ENCODE results near the gene SRGAP1. TPM values are rescaled to one million over a fixed set of nuclear protein-coding genes. Genes with fewer than 3 reads are reported as not detected.

Gene SRGAP1
- total RNA-seq, 6 experiments from 2014 or later: 1.3 to 5.0 (median 3.0) TPM

GRCh38 chr12:63919756-63920155 is 75.3 kb downstream of the SRGAP1 start:
- DNase-seq: no peak
- H3K4me1 ChIP-seq: peaks cover 0 to 6% (median 2%) of the 10 kb centered on the region in 4 donors
- TF ChIP-seq POLR2A (IDR thresholded peaks at IDR 0.05) (no peak), CTCF (IDR thresholded peaks at IDR 0.05) (no peak)
- H3K36me3 ChIP-seq: no peaks in the 10 kb centered on the region
- no peak overlapping the region for H3K4me3 ChIP-seq
- H3K27me3 ChIP-seq: no peaks in the 10 kb centered on the region
- intact Hi-C loops (cut with DNase I): no loop called here
- ATAC-seq: no peak
- WGBS (ENCODE audit: insufficient coverage, low coverage, low lambda C conversion rate, missing lambda C conversion rate): 100% methylated on average over 2 of the region's 2 CpGs
- no peak overlapping the region for H3K27ac ChIP-seq
- no peaks in the 10 kb centered on the region for H3K9me3 ChIP-seq

GRCh38 chr12:63921157-63921556 is 76.7 kb downstream of the SRGAP1 start:
- no peaks in the 10 kb centered on the region for H3K9me3 ChIP-seq
- ATAC-seq: no peak
- DNase-seq: no peak
- no peaks in the 10 kb centered on the region for H3K27me3 ChIP-seq
- H3K4me3 ChIP-seq: no peak overlapping the region
- intact Hi-C loops (cut with DNase I): no loop called here
- H3K4me1 ChIP-seq: peaks cover 0 to 6% (median 2%) of the 10 kb centered on the region in 4 donors
- no peak overlapping the region for H3K27ac ChIP-seq
- 87% methylated on average over 6 of the region's 6 CpGs for WGBS (ENCODE audit: insufficient coverage, low coverage, low lambda C conversion rate, missing lambda C conversion rate)
- H3K36me3 ChIP-seq: no peaks in the 10 kb centered on the region
- TF ChIP-seq CTCF (IDR thresholded peaks at IDR 0.05) (no peak), POLR2A (IDR thresholded peaks at IDR 0.05) (no peak)

GRCh38 chr12:63922474-63922873 is 78.0 kb downstream of the SRGAP1 start:
- intact Hi-C loops (cut with DNase I): no loop called here
- Histone ChIP-seq H3K36me3 (no peaks in the 10 kb centered on the region), H3K27ac (no peak overlapping the region), H3K4me3 (no peak overlapping the region), H3K4me1 (peaks cover 0 to 3% (median under 1%) of the 10 kb centered on the region in 4 donors), H3K9me3 (no peaks in the 10 kb centered on the region), H3K27me3 (no peaks in the 10 kb centered on the region)
- DNase-seq (no peak), ATAC-seq (no peak)
- WGBS (ENCODE audit: insufficient coverage, low coverage, low lambda C conversion rate, missing lambda C conversion rate): 53% methylated on average over 1 of the region's 1 CpG
- TF ChIP-seq POLR2A (IDR thresholded peaks at IDR 0.05): no peak
- TF ChIP-seq CTCF (IDR thresholded peaks at IDR 0.05): no peak

- no peak overlapping the region for H3K4me3 ChIP-seq
- no peaks in the 10 kb centered on the region for H3K4me1 ChIP-seq
- ATAC-seq: no peak
- intact Hi-C loops (cut with DNase I): no loop called here
- no peaks in the 10 kb centered on the region for H3K27me3 ChIP-seq
- WGBS (ENCODE audit: insufficient coverage, low coverage, low lambda C conversion rate, missing lambda C conversion rate): 71% methylated on average over 1 of the region's 1 CpG
- H3K9me3 ChIP-seq: no peaks in the 10 kb centered on the region
- DNase-seq: no peak
- no peaks in the 10 kb centered on the region for H3K36me3 ChIP-seq
- no peak overlapping the region for H3K27ac ChIP-seq
- TF ChIP-seq CTCF (IDR thresholded peaks at IDR 0.05) (no peak), POLR2A (IDR thresholded peaks at IDR 0.05) (no peak)
These were observed 80.3 kb downstream of the SRGAP1 start for GRCh38 chr12:63924781-63925180.

- no peak overlapping the region for H3K27ac ChIP-seq
- H3K27me3 ChIP-seq: no peaks in the 10 kb centered on the region
- no peaks in the 10 kb centered on the region for H3K36me3 ChIP-seq
- TF ChIP-seq CTCF (IDR thresholded peaks at IDR 0.05): no peak
- TF ChIP-seq POLR2A (IDR thresholded peaks at IDR 0.05): no peak
- no peak for DNase-seq
- no peak for ATAC-seq
- intact Hi-C loops (cut with DNase I): no loop called here
- WGBS (ENCODE audit: insufficient coverage, low coverage, low lambda C conversion rate, missing lambda C conversion rate): 89% methylated on average over 2 of the region's 2 CpGs
- H3K4me3 ChIP-seq: no peak overlapping the region
- no peaks in the 10 kb centered on the region for H3K4me1 ChIP-seq
- H3K9me3 ChIP-seq: no peaks in the 10 kb centered on the region
These were observed 83.0 kb downstream of the SRGAP1 start for GRCh38 chr12:63927511-63927910.

All from right lobe of liver (tissue), 6 donors.